Measurements from ENCODE around the gene DENND1B. TPM values are rescaled to one million over a fixed set of nuclear protein-coding genes. Genes with fewer than 3 reads are reported as not detected.
A peak's percentile ranks its signal among the peaks of the same experiment; 100 is the strongest.

Gene DENND1B
- total RNA-seq, 1 experiment from 2014 or later: 20.9 TPM

GRCh38 chr1:197677313-197677712 is 98.0 kb downstream of the DENND1B start:
- intact Hi-C loops (cut with micrococcal nuclease): no loop called here
- Mint-ChIP-seq H3K27ac (ENCODE audit: low read depth, unreplicated experiment) (no peak overlapping the region), H3K9me3 (ENCODE audit: unreplicated experiment) (no peaks in the 10 kb centered on the region), H3K4me3 (ENCODE audit: unreplicated experiment) (no peak overlapping the region), H3K36me3 (ENCODE audit: insufficient read depth, unreplicated experiment) (no peaks in the 10 kb centered on the region), H3K27me3 (ENCODE audit: insufficient read depth, unreplicated experiment) (no peaks in the 10 kb centered on the region), H3K4me1 (ENCODE audit: insufficient read depth, unreplicated experiment) (peaks cover 10% of the 10 kb centered on the region)
- POLR2A ChIA-PET: no interaction called here
- no peak for DNase-seq (ENCODE audit: unreplicated experiment)
- TF ChIP-seq CTCF (IDR thresholded peaks at IDR 0.05; ENCODE audit: unreplicated experiment): no peak
- CTCF ChIA-PET: interaction anchor here (1.1 kb wide), 1 partner anchor 19 kb away, joined by 4 read pairs; no protein-coding TSS in a partner anchor
- no TSS peak for BruUV-seq (replicated peaks)

- no peaks in the 10 kb centered on the region for H3K36me3 Mint-ChIP-seq (ENCODE audit: insufficient read depth, unreplicated experiment)
Observed at GRCh38 chr1:197675583-197676208, 99.6 kb downstream of the DENND1B start.

GRCh38 chr1:197674286-197674685 is 101.0 kb downstream of the DENND1B start:
- Mint-ChIP-seq H3K4me3 (ENCODE audit: unreplicated experiment) (no peak overlapping the region), H3K27me3 (ENCODE audit: insufficient read depth, unreplicated experiment) (no peaks in the 10 kb centered on the region), H3K4me1 (ENCODE audit: insufficient read depth, unreplicated experiment) (peaks cover 14% of the 10 kb centered on the region), H3K9me3 (ENCODE audit: unreplicated experiment) (no peaks in the 10 kb centered on the region), H3K27ac (ENCODE audit: low read depth, unreplicated experiment) (no peak overlapping the region), H3K36me3 (ENCODE audit: insufficient read depth, unreplicated experiment) (no peaks in the 10 kb centered on the region)
- intact Hi-C loops (cut with micrococcal nuclease): no loop called here
- no TSS peak for BruUV-seq (replicated peaks)
- TF ChIP-seq CTCF (IDR thresholded peaks at IDR 0.05; ENCODE audit: unreplicated experiment): no peak
- ChIA-PET POLR2A (interaction anchor here (0.7 to 2.0 kb wide), 2 partner anchors 9 to 836 kb away, joined by 4 to 5 read pairs; no protein-coding TSS in a partner anchor), CTCF (interaction anchor here (0.6 to 1.1 kb wide), 4 partner anchors 11 to 128 kb away, joined by 3 to 6 read pairs (median 4); no protein-coding TSS in a partner anchor)
- no peak for DNase-seq (ENCODE audit: unreplicated experiment)

More at GRCh38 chr1:197675583-197676208, 99.6 kb downstream of the DENND1B start:
- Mint-ChIP-seq H3K4me1 (ENCODE audit: insufficient read depth, unreplicated experiment) (peaks cover 14% of the 10 kb centered on the region), H3K27me3 (ENCODE audit: insufficient read depth, unreplicated experiment) (no peaks in the 10 kb centered on the region), H3K9me3 (ENCODE audit: unreplicated experiment) (no peaks in the 10 kb centered on the region), H3K4me3 (ENCODE audit: unreplicated experiment) (peak overlapping the region; percentile 67), H3K27ac (ENCODE audit: low read depth, unreplicated experiment) (peak overlapping the region; percentile 62)
- peak; percentile 71 for DNase-seq (ENCODE audit: unreplicated experiment)
- CTCF ChIA-PET: interaction anchor here (0.6 to 1.4 kb wide), 6 partner anchors 8 to 268 kb away, joined by 3 to 6 read pairs (median 3); no protein-coding TSS in a partner anchor
- POLR2A ChIA-PET: interaction anchor here (0.6 to 2.0 kb wide), 3 partner anchors 10 to 491 kb away, joined by 3 to 5 read pairs (median 4); no protein-coding TSS in a partner anchor
- BruUV-seq (replicated peaks): no TSS peak
- intact Hi-C loops (cut with micrococcal nuclease): no loop called here
- TF ChIP-seq CTCF (IDR thresholded peaks at IDR 0.05; ENCODE audit: unreplicated experiment): no peak

- Mint-ChIP-seq H3K9me3 (ENCODE audit: unreplicated experiment) (no peaks in the 10 kb centered on the region), H3K27me3 (ENCODE audit: insufficient read depth, unreplicated experiment) (no peaks in the 10 kb centered on the region), H3K36me3 (ENCODE audit: insufficient read depth, unreplicated experiment) (no peaks in the 10 kb centered on the region), H3K27ac (ENCODE audit: low read depth, unreplicated experiment) (no peak overlapping the region), H3K4me3 (ENCODE audit: unreplicated experiment) (no peak overlapping the region), H3K4me1 (ENCODE audit: insufficient read depth, unreplicated experiment) (peaks cover 14% of the 10 kb centered on the region)
- no peak for TF ChIP-seq CTCF (IDR thresholded peaks at IDR 0.05; ENCODE audit: unreplicated experiment)
- no TSS peak for BruUV-seq (replicated peaks)
- intact Hi-C loops (cut with micrococcal nuclease): no loop called here
- DNase-seq (ENCODE audit: unreplicated experiment): no peak
- CTCF ChIA-PET: interaction anchor here (0.6 to 0.7 kb wide), 3 partner anchors 16 to 73 kb away, joined by 3 to 4 read pairs (median 3); no protein-coding TSS in a partner anchor
- POLR2A ChIA-PET: no interaction called here
Observed at GRCh38 chr1:197673292-197673691, 102.0 kb downstream of the DENND1B start.
